GM21786 (cell line): ENCODE data around the gene DNAJB5.

Source experiments
- ATAC-seq: cut with Tn5 transposase; IDR thresholded peaks from one replicate; pipeline ENCODE4 v1.9.1; 2021; ENCODE audit not compliant: unreplicated experiment

Gene DNAJB5

GRCh38 chr9:34983209-34983608 lies 6.3 kb upstream of the DNAJB5 start:
- ATAC-seq: peak; percentile 56

- ATAC-seq: no peak
Measured at GRCh38 chr9:34984049-34984448, 5.5 kb upstream of the DNAJB5 start.

GRCh38 chr9:34985311-34985899 lies 4.1 kb upstream of the DNAJB5 start:
- no peak for ATAC-seq

- no peak for ATAC-seq
Measured at GRCh38 chr9:34986540-34987047, 3.0 kb upstream of the DNAJB5 start.

GRCh38 chr9:34987160-34987901 lies 2.2 kb upstream of the DNAJB5 start:
- no peak for ATAC-seq

GRCh38 chr9:34988218-34989002 lies 1.1 kb upstream of the DNAJB5 start:
- ATAC-seq: no peak

- no peak for ATAC-seq
Measured at GRCh38 chr9:34989946-34990635, 546 bp downstream of the DNAJB5 start.

- no peak for ATAC-seq
Measured at GRCh38 chr9:34990908-34991606, 1.5 kb downstream of the DNAJB5 start.

- ATAC-seq: no peak
Measured at GRCh38 chr9:34991607-34992375, 2.2 kb downstream of the DNAJB5 start.

GRCh38 chr9:34992376-34992951 lies 2.9 kb downstream of the DNAJB5 start:
- ATAC-seq: no peak

GRCh38 chr9:34993502-34994259 lies 4.1 kb downstream of the DNAJB5 start:
- ATAC-seq: no peak

GRCh38 chr9:34994260-34994899 lies 4.8 kb downstream of the DNAJB5 start:
- no peak for ATAC-seq

GRCh38 chr9:34994900-34995669 lies 5.5 kb downstream of the DNAJB5 start:
- no peak for ATAC-seq

- ATAC-seq: no peak
Measured at GRCh38 chr9:34995670-34996060, 6.1 kb downstream of the DNAJB5 start.

GRCh38 chr9:34996181-34996904 lies 6.8 kb downstream of the DNAJB5 start:
- ATAC-seq: no peak

GRCh38 chr9:34996905-34997279 lies 7.3 kb downstream of the DNAJB5 start:
- ATAC-seq: no peak

- no peak for ATAC-seq
Measured at GRCh38 chr9:34997379-34997781, 7.8 kb downstream of the DNAJB5 start.
